Thoracic aorta (tissue), 2 donors: ENCODE measurements around the gene STEAP4. TPM values are rescaled to one million over a fixed set of nuclear protein-coding genes. Genes with fewer than 3 reads are reported as not detected.

ENCODE experiments used
- ATAC-seq: fragments of 150-250 bp; one replicate; pipeline ENCODE4 v1.8.0; 2017; ENCODE audit warnings: low read depth; ENCODE audit not compliant: insufficient number of reproducible peaks, low FRiP score
- DNase-seq: peaks from one replicate; pipeline ENCODE4 v3.0.0-alpha.2; 2020; ENCODE audit warnings: low spot score
- H3K27ac ChIP-seq, 2 donors: fragments of 200-600 bp; sonication (generic); 1 replicate in 1 of 2; 2 replicates in 1 of 2; pipeline ENCODE4 v1.5.1; 2016; ENCODE audit warnings: mild to moderate bottlenecking in 2 of 2, moderate library complexity in 2 of 2
- H3K27me3 ChIP-seq: fragments of 200-600 bp; sonication (generic); replicated peaks from 2 replicates; pipeline ENCODE4 v1.6.0; 2016; ENCODE audit warnings: mild to moderate bottlenecking; ENCODE audit not compliant: insufficient read depth
- H3K36me3 ChIP-seq: fragments of 200-600 bp; sonication (generic); one replicate; pipeline ENCODE4 v1.5.1; 2016
- H3K4me1 ChIP-seq, 2 donors: fragments of 200-600 bp; sonication (generic); 1 replicate in 1 of 2; 2 replicates in 1 of 2; pipeline versions ENCODE4 v1.5.1 to v1.6.0; 2016; ENCODE audit warnings: low read depth in 2 of 2, mild to moderate bottlenecking in 1 of 2; ENCODE audit not compliant: control insufficient read depth in 1 of 2
- H3K4me3 ChIP-seq: fragments of 200-600 bp; sonication (generic); 2 replicates; pipeline ENCODE4 v1.5.1; 2016; ENCODE audit warnings: mild to moderate bottlenecking
- H3K9me3 ChIP-seq: fragments of 200-600 bp; sonication (generic); 2 replicates; pipeline ENCODE4 v1.5.1; 2016
- total RNA-seq, 2 donors: library from RNA; depleted of rRNA; stranded (reverse); fragments of >200 nt; gene quantifications; one replicate each; pipeline versions ENCODE4 v1.1.0 to v1.2.3, GENCODE V29; 2016
- TF ChIP-seq, protein P1 (sequence below): fragments of 200-600 bp; sonication (generic); IDR thresholded peaks from one replicate; pipeline ENCODE4 v1.5.1; 2019; ENCODE audit warnings: antibody characterized with exemption

The STEAP4 gene
- total RNA-seq, 2 donors from 2014 or later = 127 to 286 TPM

DNA sequence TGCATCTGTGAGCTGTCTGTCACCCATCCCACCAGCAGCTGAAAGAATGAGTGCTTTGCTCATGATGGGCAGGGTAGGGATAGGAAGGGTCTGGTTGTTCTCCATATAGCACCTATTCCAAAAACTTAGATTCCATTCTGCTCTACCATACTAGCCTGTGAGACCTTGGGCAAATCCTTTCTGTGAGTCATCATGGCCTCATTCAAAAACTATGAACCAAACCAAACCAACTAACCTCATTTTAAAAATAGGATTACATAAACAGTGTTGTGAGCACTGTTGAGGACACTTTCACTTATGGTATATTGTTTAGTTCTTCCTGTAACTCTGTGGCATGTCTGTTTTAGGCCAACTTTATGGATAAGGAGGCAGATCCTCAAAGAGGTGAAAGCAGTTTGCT, 30.9 kb upstream of the STEAP4 start:
- H3K27ac ChIP-seq = no peak overlapping the region
- TF ChIP-seq, protein P1, sequence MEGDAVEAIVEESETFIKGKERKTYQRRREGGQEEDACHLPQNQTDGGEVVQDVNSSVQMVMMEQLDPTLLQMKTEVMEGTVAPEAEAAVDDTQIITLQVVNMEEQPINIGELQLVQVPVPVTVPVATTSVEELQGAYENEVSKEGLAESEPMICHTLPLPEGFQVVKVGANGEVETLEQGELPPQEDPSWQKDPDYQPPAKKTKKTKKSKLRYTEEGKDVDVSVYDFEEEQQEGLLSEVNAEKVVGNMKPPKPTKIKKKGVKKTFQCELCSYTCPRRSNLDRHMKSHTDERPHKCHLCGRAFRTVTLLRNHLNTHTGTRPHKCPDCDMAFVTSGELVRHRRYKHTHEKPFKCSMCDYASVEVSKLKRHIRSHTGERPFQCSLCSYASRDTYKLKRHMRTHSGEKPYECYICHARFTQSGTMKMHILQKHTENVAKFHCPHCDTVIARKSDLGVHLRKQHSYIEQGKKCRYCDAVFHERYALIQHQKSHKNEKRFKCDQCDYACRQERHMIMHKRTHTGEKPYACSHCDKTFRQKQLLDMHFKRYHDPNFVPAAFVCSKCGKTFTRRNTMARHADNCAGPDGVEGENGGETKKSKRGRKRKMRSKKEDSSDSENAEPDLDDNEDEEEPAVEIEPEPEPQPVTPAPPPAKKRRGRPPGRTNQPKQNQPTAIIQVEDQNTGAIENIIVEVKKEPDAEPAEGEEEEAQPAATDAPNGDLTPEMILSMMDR = no peak
- DNase-seq = no peak
- no peak overlapping the region for H3K4me3 ChIP-seq
- H3K4me1 ChIP-seq = no peaks in the 10 kb centered on the region
- no peak for ATAC-seq
- no peaks in the 10 kb centered on the region for H3K9me3 ChIP-seq
- H3K36me3 ChIP-seq = no peaks in the 10 kb centered on the region
- H3K27me3 ChIP-seq = no peaks in the 10 kb centered on the region

DNA sequence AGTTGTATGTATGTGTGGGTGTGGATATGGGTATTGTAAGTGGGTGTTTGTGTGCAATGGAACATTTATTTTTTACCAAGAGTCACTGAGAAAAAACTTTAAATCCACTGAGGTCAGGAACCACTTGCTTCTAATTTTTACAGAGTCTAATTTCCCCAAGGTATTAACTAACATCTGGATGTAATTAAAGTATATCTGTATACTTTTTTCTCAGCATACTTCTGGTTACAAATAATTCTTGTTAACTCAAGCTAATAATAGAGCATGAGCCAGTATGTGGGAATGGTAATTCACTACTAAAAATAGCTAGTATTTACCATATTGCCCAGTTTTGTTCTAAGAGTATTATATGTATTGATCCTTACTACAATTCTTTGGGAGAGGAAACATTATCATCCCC, 24.6 kb upstream of the STEAP4 start:
- H3K36me3 ChIP-seq = no peaks in the 10 kb centered on the region
- H3K27ac ChIP-seq = no peak overlapping the region
- H3K4me1 ChIP-seq = peaks cover 0 to 4% of the 10 kb centered on the region in 2 donors
- no peaks in the 10 kb centered on the region for H3K9me3 ChIP-seq
- H3K4me3 ChIP-seq = no peak overlapping the region
- H3K27me3 ChIP-seq = no peaks in the 10 kb centered on the region
- DNase-seq (no peak), ATAC-seq (no peak)
- TF ChIP-seq, protein P1 = no peak

DNA sequence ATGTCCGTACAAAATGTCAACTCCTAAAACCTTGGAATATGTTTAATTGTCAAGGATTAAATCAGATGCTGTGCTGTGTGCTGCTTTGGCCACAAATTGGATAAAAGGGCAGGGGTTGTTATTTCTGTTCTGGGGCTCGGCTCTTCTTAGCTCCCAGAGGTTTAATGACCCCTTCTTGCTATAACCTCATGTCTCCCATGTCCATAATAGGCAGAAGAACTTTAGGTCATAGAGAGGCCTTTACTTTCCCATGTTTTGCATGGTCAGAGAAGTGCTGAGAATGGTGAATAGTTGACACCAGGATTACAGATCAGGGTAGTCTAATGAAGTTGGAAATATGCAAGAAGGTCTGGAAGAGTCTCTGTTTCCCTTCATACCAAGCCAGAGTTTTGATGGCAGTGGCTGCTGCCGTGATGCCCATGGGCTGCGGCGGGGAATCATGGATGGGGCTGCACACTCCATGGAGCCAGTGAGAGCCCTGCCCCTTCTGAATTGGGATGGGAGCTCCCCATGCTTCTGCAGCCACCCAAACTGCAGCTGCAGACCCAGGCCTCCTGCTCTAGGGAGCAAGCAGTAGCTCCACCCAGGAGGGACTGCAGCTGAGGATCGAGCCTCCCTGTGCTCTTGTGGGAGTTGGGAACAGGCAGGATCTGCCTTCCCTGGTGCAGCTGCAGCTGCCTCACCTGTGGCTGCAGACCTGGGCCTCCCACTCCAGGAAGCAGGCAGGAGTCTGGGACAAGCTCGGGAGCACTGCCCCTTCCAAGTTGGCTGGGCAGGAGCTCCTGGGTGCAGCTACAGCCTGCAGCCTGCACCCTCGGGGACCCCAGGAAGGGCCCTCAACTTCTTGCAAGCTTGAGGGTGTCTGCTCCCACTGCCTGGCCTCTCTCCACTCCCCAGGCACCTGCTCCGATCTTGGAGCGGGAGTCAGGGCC, 23.1 kb upstream of the STEAP4 start:
- ATAC-seq (no peak), DNase-seq (no peak)
- H3K27me3 ChIP-seq = no peaks in the 10 kb centered on the region
- no peak overlapping the region for H3K4me3 ChIP-seq
- H3K9me3 ChIP-seq = no peaks in the 10 kb centered on the region
- H3K4me1 ChIP-seq = peaks cover 0 to 4% of the 10 kb centered on the region in 2 donors
- H3K27ac ChIP-seq = no peak overlapping the region
- no peaks in the 10 kb centered on the region for H3K36me3 ChIP-seq
- TF ChIP-seq, protein P1 = no peak

DNA sequence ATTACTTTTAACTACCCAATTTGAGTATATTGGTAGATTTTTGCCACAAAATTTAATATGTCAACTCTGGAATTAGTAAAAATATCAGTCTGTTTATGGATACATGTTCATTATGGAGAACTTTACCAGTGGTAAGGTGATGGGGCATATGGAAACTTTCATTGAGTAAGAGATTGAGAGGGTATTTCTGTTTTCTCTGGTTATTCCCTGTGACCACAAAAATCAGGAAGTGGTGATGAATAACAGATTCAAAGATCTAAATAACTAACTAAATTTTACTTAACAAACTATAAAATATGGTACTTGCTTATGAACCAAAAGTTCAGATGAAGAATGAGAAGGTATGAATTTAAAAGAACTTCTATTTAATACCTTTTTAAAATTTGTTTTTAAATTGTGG, 22.1 kb upstream of the STEAP4 start:
- DNase-seq (no peak), ATAC-seq (no peak)
- Histone ChIP-seq H3K27me3 (no peaks in the 10 kb centered on the region), H3K9me3 (no peaks in the 10 kb centered on the region), H3K4me3 (no peak overlapping the region), H3K36me3 (no peaks in the 10 kb centered on the region), H3K27ac (no peak overlapping the region), H3K4me1 (peaks cover 0 to 4% of the 10 kb centered on the region in 2 donors)
- TF ChIP-seq, protein P1 = no peak

DNA sequence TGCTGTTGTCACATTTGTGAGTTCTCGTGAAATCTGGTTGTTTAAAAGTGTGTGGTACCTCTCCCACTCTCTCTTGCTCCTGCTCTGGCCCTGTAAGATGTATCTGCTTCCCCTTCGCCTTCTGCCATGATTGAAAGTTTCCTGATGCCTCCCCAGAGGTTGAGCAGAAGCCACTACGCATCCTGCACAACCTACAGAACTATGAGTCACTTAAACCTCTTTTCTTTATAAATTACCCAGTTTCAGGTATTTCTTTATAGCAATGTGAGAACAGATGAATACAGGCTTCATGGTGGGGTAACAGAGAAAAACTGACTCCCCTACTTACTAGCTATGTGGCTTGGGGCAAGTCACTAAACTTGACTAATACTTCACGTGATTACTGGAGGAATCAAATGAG, 18.0 kb upstream of the STEAP4 start:
- H3K36me3 ChIP-seq = no peaks in the 10 kb centered on the region
- H3K4me3 ChIP-seq = no peak overlapping the region
- no peaks in the 10 kb centered on the region for H3K9me3 ChIP-seq
- H3K27me3 ChIP-seq = no peaks in the 10 kb centered on the region
- DNase-seq = no peak
- no peaks in the 10 kb centered on the region for H3K4me1 ChIP-seq
- no peak for ATAC-seq
- TF ChIP-seq, protein P1 = no peak
- H3K27ac ChIP-seq = no peak overlapping the region
